Muscle of leg (tissue), 11 donors: ENCODE results near the gene KRT6C. TPM values are rescaled to one million over a fixed set of nuclear protein-coding genes. Genes with fewer than 3 reads are reported as not detected.
"Not testable (repeated sequence)": the region's sequence is repeated elsewhere in the genome, so short reads cannot be mapped to it uniquely, and the experiment has no call there.

Source experiments
- DNase-seq: peaks from one replicate; pipeline ENCODE4 v3.0.0; 2013
- H3K27ac ChIP-seq: one replicate; pipeline ENCODE4 v1.5.1; 2013; ENCODE audit warnings: mild to moderate bottlenecking, low read length, control low read depth
- H3K27me3 ChIP-seq: one replicate; pipeline ENCODE4 v1.6.1; 2013; ENCODE audit warnings: low read length; ENCODE audit not compliant: control insufficient read depth, insufficient read depth
- H3K36me3 ChIP-seq: one replicate; pipeline ENCODE4 v1.6.1; 2013; ENCODE audit warnings: low read length; ENCODE audit not compliant: control insufficient read depth, insufficient read depth
- H3K4me1 ChIP-seq: one replicate; pipeline ENCODE4 v1.6.1; 2013; ENCODE audit warnings: low read length; ENCODE audit not compliant: control insufficient read depth, insufficient read depth
- H3K4me3 ChIP-seq: one replicate; pipeline ENCODE4 v1.5.1; 2013; ENCODE audit warnings: low read length, control low read depth
- H3K9me3 ChIP-seq: replicated peaks from 2 replicates; pipeline ENCODE4 v1.6.1; 2013; ENCODE audit warnings: low read depth, low read length; ENCODE audit not compliant: control insufficient read depth
- WGBS: methylation state at CpG from one replicate; pipeline ENCODE4 v1.1.5; 2013; ENCODE audit warnings: missing lambda C conversion rate; ENCODE audit not compliant: insufficient coverage; 5-methylcytosine and 5-hydroxymethylcytosine counted together
- polyA plus RNA-seq, 8 donors: library from polyadenylated mRNA; unstranded; fragments of 120-200 nt; gene quantifications; one replicate each; pipeline versions ENCODE4 v1.2.1 to v1.2.3, GENCODE V29; 2013; ENCODE audit warnings: inconsistent platforms in 1 of 8, low replicate concordance in 1 of 8; ENCODE audit not compliant: insufficient read length in 8 of 8, insufficient read depth in 1 of 8
- total RNA-seq: library from RNA; stranded (reverse); fragments of 120-200 nt; gene quantifications from one replicate; pipeline ENCODE4 v1.2.4, GENCODE V29; 2013

The KRT6C gene
- total and polyA plus RNA-seq, 9 donors = 0.32 TPM; not detected in 8

DNA sequence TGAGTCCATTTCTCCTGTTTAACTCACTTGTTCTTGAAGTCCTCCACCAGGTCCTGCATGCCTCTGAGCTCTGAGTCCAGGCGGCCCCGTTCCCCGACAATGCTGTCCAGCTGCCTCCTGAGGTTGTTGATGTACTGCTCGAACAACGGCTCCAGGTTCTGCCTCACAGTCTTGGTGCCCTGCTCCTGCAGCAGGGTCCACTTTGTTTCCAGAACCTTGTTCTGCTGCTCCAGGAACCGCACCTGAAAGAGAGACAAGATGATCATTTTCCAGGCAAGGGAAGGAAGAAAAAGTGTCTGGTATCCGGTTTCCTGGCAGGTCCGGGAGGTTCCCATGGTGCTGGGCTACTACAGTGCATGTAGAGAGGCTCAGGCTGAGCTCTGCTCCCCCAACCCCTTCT, 17.9 kb upstream of the KRT6C start:
- DNase-seq, H3K27ac ChIP-seq, H3K4me3 ChIP-seq, H3K36me3 ChIP-seq, H3K27me3 ChIP-seq, H3K4me1 ChIP-seq, H3K9me3 ChIP-seq: not testable (repeated sequence)
- 81% methylated on average over 7 of the region's 8 CpGs for WGBS

DNA sequence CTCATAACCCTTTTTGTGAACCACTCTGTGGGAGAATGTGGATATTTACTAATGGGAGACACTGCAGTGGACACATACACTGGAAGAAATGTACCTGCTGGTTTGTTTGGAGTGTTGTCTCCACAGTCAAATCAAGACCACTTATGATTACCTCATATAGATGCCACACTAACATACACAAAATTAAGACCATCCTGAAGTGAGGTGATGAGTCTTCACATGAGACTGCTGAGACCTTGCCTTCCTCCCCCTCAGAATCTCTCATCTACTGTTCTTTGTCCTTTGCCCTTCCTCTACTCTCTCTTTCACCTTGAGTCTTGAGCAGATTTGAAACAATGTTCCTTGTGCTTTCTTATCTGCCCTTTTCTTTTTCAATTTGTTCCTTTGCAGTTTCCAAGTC, 15.1 kb upstream of the KRT6C start:
- Histone ChIP-seq H3K4me3 (no peak overlapping the region), H3K9me3 (peaks cover 2% of the 10 kb centered on the region), H3K27me3 (peaks cover 7% of the 10 kb centered on the region), H3K36me3 (no peaks in the 10 kb centered on the region), H3K4me1 (no peaks in the 10 kb centered on the region), H3K27ac (no peak overlapping the region)
- no peak for DNase-seq

- not testable (repeated sequence) for H3K36me3 ChIP-seq, H3K27ac ChIP-seq, H3K27me3 ChIP-seq, H3K9me3 ChIP-seq, H3K4me3 ChIP-seq, H3K4me1 ChIP-seq, DNase-seq
- 96% methylated on average over 3 of the region's 15 CpGs for WGBS
Observed at GRCh38 chr12:52487744-52488443, 14.3 kb upstream of the KRT6C start.

GRCh38 chr12:52487211-52487610, 13.6 kb upstream of the KRT6C start:
- H3K4me3 ChIP-seq = no peak overlapping the region
- peaks cover 2% of the 10 kb centered on the region for H3K9me3 ChIP-seq
- no CpG with 5 or more reads among the region's 1 CpG for WGBS
- H3K27ac ChIP-seq = no peak overlapping the region
- no peaks in the 10 kb centered on the region for H3K36me3 ChIP-seq
- DNase-seq = no peak
- no peaks in the 10 kb centered on the region for H3K4me1 ChIP-seq
- peaks cover 3% of the 10 kb centered on the region for H3K27me3 ChIP-seq

DNA sequence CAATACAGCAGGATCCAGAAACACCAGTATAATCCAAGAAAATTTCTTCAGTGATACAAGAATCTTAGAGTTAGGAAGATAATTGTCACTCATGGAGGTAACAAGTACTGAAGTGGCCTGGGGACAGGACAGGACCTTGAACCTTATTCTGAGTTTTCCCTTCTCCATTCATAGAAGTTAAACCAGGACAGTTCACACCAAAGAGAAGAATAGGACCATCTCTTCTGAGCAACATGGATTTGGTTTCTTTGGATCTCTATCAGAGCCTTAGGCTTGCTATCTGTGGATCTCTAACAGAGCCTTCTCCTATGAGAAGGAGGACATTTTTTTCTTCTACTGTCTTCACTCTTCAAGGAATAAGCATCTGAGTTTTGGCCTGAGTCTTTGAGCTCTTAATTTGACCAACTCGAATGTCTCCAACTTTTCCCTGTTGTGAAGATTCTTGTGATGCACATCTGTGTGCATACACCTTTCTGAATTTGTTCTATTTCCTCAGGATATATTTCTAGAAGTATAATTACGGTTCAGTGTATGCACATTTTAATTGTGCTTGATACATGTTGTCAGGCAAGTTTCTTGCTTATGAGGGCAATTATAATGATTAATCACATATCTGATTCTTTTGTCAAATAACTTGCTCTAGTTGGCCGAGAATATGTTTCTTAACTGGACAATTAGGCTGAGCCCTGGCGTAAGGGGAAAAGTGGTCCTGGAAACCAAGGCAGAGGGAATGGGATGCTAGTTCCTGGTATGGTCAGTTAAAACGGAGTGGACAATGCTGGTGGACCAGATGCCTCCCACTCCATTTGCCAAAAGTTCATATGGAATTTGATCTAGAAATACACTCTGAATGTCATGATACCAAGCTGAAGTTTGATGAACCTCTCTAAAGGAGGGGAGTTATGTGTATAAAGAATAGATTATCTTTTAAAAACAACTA, 12.8 kb upstream of the KRT6C start:
- Histone ChIP-seq H3K36me3 (no peaks in the 10 kb centered on the region), H3K4me1 (no peaks in the 10 kb centered on the region), H3K9me3 (peaks cover 2% of the 10 kb centered on the region), H3K27ac (no peak overlapping the region), H3K4me3 (no peak overlapping the region), H3K27me3 (peaks cover 2% of the 10 kb centered on the region)
- WGBS = 80% methylated on average over 1 of the region's 5 CpGs
- DNase-seq = no peak

- WGBS = 53% methylated on average over 2 of the region's 3 CpGs
Observed at GRCh38 chr12:52480073-52480472, 6.5 kb upstream of the KRT6C start.

DNA sequence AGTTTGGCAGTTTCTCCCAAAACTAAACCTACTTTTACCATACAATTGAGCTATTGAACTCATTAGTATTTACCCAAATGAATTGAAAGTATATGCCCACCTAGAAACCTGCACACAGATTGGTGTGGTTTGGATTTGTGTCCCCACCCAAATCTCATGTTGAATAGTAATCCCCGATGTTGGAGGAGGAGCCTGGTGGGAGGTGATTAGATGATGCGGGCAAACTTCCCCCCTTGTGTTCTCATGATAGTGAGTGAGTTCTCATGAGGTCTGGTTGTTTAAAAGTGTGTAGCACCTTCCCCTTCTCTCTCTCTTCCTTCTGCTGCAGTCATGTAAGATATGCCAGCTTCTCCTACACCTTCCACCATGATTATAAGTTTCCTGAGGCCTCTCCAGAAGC, 4.0 kb upstream of the KRT6C start:
- Histone ChIP-seq H3K4me3 (no peak overlapping the region), H3K27ac (no peak overlapping the region), H3K36me3 (no peaks in the 10 kb centered on the region), H3K4me1 (no peaks in the 10 kb centered on the region), H3K9me3 (no peaks in the 10 kb centered on the region), H3K27me3 (peaks cover 7% of the 10 kb centered on the region)
- DNase-seq = no peak
- WGBS = no CpG with 5 or more reads among the region's 2 CpGs

More at GRCh38 chr12:52480073-52480472, 6.5 kb upstream of the KRT6C start:
- H3K4me3 ChIP-seq = no peak overlapping the region
- H3K27ac ChIP-seq = no peak overlapping the region
- peaks cover 6% of the 10 kb centered on the region for H3K27me3 ChIP-seq
- no peaks in the 10 kb centered on the region for H3K4me1 ChIP-seq
- no peaks in the 10 kb centered on the region for H3K36me3 ChIP-seq
- H3K9me3 ChIP-seq = peaks cover 2% of the 10 kb centered on the region
- DNase-seq = no peak

GRCh38 chr12:52474212-52474611, 607 bp upstream of the KRT6C start:
- no peak overlapping the region for H3K27ac ChIP-seq
- no peaks in the 10 kb centered on the region for H3K36me3 ChIP-seq
- no peaks in the 10 kb centered on the region for H3K4me1 ChIP-seq
- no peak for DNase-seq
- peaks cover 2% of the 10 kb centered on the region for H3K27me3 ChIP-seq
- no peak overlapping the region for H3K4me3 ChIP-seq
- no CpG with 5 or more reads among the region's 2 CpGs for WGBS
- no peaks in the 10 kb centered on the region for H3K9me3 ChIP-seq

DNA sequence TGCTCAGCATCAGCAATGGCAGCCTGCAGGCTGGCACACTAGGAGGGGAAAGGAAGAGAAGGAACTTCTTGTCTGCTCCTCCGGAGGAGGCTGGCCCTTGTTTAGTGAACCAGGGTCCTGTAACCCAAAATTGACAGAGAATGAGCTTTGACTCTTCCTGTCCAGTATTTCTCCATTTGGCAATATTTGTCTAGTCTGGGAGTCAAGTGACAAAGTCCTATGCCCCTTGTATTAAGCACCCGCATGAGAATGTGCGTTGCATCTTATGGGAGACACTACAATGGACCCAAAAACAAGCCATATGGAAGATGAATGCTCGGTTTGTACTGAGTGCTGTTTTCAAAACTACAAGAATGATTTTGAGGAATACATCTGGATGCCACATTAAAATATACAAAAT, 3.8 kb downstream of the KRT6C start:
- no peak overlapping the region for H3K27ac ChIP-seq
- WGBS = 100% methylated on average over 1 of the region's 4 CpGs
- no peaks in the 10 kb centered on the region for H3K4me1 ChIP-seq
- no peak for DNase-seq
- H3K27me3 ChIP-seq = no peaks in the 10 kb centered on the region
- H3K4me3 ChIP-seq = no peak overlapping the region
- no peaks in the 10 kb centered on the region for H3K36me3 ChIP-seq
- H3K9me3 ChIP-seq = no peaks in the 10 kb centered on the region

DNA sequence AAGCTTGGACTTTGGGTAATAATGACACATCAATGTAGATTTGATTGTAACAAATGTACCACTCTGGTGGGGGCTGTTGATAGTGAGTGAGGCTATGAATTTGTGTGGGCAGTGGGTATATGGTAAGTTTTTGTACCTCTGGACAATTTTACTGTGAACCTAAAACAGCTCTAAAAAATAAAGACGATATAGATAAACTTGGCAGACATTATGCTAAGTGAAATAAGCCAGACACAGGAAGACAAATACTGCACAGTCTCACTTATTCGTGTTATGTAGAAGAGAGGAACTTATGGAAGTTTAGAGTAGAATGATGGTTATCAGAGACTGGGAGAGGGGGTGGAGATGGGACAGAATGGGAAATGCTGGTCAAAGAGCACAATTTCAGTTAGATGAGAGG, 8.7 kb downstream of the KRT6C start:
- Histone ChIP-seq H3K4me3 (no peak overlapping the region), H3K27me3 (peaks cover 2% of the 10 kb centered on the region), H3K4me1 (no peaks in the 10 kb centered on the region), H3K36me3 (no peaks in the 10 kb centered on the region), H3K27ac (no peak overlapping the region), H3K9me3 (no peaks in the 10 kb centered on the region)
- no CpG with 5 or more reads among the region's 2 CpGs for WGBS
- no peak for DNase-seq
